HepG2 (cell line): Measurements from ENCODE around the gene RIOK3. TPM values are rescaled to one million over a fixed set of nuclear protein-coding genes. Genes with fewer than 3 reads are reported as not detected.

Experiments
- ASH2L ChIP-seq: fragments of 300-600, 200-600 bp; sonication (generic); IDR thresholded peaks from 2 replicates; pipeline ENCODE4 v1.7.0; 2017; ENCODE audit warnings: low read depth, mild to moderate bottlenecking, moderate library complexity, mixed read lengths, low read length; ENCODE audit not compliant: insufficient read length
- ATF6 ChIP-seq: sonication (generic); formaldehyde crosslinking; conservative IDR thresholded peaks from 2 replicates; pipeline ENCODE4 v1.4.0; 2020; ENCODE audit warnings: missing genetic modification reagents
- MED1 ChIP-seq: sonication (generic); formaldehyde crosslinking; IDR thresholded peaks from 2 replicates; pipeline ENCODE4 v1.4.0; 2020; ENCODE audit warnings: missing genetic modification reagents
- PLRG1 ChIP-seq: fragments of 450-650 bp; conservative IDR thresholded peaks from 2 replicates; pipeline ENCODE4 v1.6.1; 2016
- POLR2AphosphoS5 ChIP-seq: IDR thresholded peaks from 2 replicates; pipeline ENCODE4 v1.6.1; 2012; ENCODE audit warnings: low read depth, low read length
- RAD51 ChIP-seq: fragments of 450-650 bp; IDR thresholded peaks from 2 replicates; pipeline ENCODE4 v1.6.1; 2016; ENCODE audit warnings: borderline replicate concordance
- RFXANK ChIP-seq: IDR thresholded peaks from 2 replicates; pipeline ENCODE4 v1.6.1; 2016
- RXRB ChIP-seq: IDR thresholded peaks from 2 replicates; pipeline ENCODE4 v1.6.1; 2016; ENCODE audit warnings: borderline replicate concordance, missing genetic modification reagents, missing compliant biosample characterization
- SATB2 ChIP-seq: sonication (generic); formaldehyde crosslinking; IDR thresholded peaks from 2 replicates; pipeline ENCODE4 v1.5.0; 2020; ENCODE audit warnings: missing genetic modification reagents
- ZNF17 ChIP-seq: sonication (generic); formaldehyde crosslinking; IDR thresholded peaks from 2 replicates; pipeline ENCODE4 v1.5.0; 2020; ENCODE audit warnings: mild to moderate bottlenecking, missing genetic modification reagents
- ZNF337 ChIP-seq: sonication (generic); formaldehyde crosslinking; IDR thresholded peaks from 2 replicates; pipeline ENCODE4 v1.5.1; 2020; ENCODE audit warnings: missing genetic modification reagents, low read depth, mild to moderate bottlenecking, borderline replicate concordance
- ZNF460 ChIP-seq: sonication (generic); formaldehyde crosslinking; IDR thresholded peaks from 2 replicates; pipeline ENCODE4 v1.5.1; 2020; ENCODE audit warnings: missing genetic modification reagents, mild to moderate bottlenecking, borderline replicate concordance
- ZNF562 ChIP-seq: sonication (generic); formaldehyde crosslinking; IDR thresholded peaks from 2 replicates; pipeline ENCODE4 v1.8.0; 2022; ENCODE audit warnings: missing genetic modification reagents, borderline replicate concordance
- ZNF639 ChIP-seq: conservative IDR thresholded peaks from 2 replicates; pipeline ENCODE4 v1.6.1; 2018; ENCODE audit warnings: missing genetic modification reagents
- polyA plus RNA-seq, 8 experiments: library from polyadenylated mRNA; depleted of rRNA in 3 of 8; stranded (reverse) in 7 of 8; unstranded in 1 of 8; fragments of >200 nt; fragmentation: Illumina TruSeq in 4 of 8; extraction: Trizol in 4 of 8; gene quantifications; 2 replicates each; pipeline versions ENCODE4 v1.2.1 to v1.2.3, GENCODE V29; 2011 to 2016; ENCODE audit warnings: low read depth in 4 of 8, missing spikeins in 1 of 8, mixed read lengths in 1 of 8; ENCODE audit not compliant: insufficient read depth in 1 of 8
- total RNA-seq, 5 experiments: library from RNA; depleted of rRNA; stranded (reverse); fragments of >200 nt; fragmentation: Illumina TruSeq; extraction: Trizol; gene quantifications; 2 replicates each; pipeline ENCODE4 v1.2.3, GENCODE V29; 2016; ENCODE audit warnings: low read depth in 1 of 5
- TF ChIP-seq, protein P1 (sequence below): sonication (generic); formaldehyde crosslinking; IDR thresholded peaks from 2 replicates; pipeline ENCODE4 v1.8.1; 2023; ENCODE audit warnings: mild to moderate bottlenecking, inconsistent platforms, moderate library complexity, missing genetic modification reagents, borderline replicate concordance
- TF ChIP-seq, protein P2 (sequence below): sonication (generic); formaldehyde crosslinking; IDR thresholded peaks from 2 replicates; pipeline ENCODE4 v1.9.0; 2021; ENCODE audit warnings: missing genetic modification reagents, borderline replicate concordance
- TF ChIP-seq, protein P3 (sequence below), 2 experiments: IDR thresholded peaks; 2 replicates each; pipeline ENCODE4 v1.6.1; 2011 to 2012; ENCODE audit warnings: low read length in 2 of 2, borderline replicate concordance in 1 of 2, low read depth in 1 of 2, mild to moderate bottlenecking in 1 of 2, moderate library complexity in 1 of 2

Gene RIOK3
- total and polyA plus RNA-seq, 2 of the 13 experiments (the other 11 are each of a cell fraction or from before 2014, with no cell fraction given), result 26.7 to 36.0 TPM

- TF ChIP-seq, protein P1, sequence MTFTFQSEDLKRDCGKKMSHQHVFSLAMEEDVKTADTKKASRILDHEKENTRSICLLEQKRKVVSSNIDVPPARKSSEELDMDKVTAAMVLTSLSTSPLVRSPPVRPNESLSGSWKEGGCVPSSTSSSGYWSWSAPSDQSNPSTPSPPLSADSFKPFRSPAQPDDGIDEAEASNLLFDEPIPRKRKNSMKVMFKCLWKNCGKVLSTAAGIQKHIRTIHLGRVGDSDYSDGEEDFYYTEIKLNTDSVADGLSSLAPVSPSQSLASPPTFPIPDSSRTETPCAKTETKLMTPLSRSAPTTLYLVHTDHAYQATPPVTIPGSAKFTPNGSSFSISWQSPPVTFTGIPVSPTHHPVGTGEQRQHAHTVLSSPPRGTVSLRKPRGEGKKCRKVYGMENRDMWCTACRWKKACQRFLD, result peak; percentile 26; the same call in 1 of the 2 replicates
- no peak for TF ChIP-seq ZNF639
- TF ChIP-seq, protein P2, sequence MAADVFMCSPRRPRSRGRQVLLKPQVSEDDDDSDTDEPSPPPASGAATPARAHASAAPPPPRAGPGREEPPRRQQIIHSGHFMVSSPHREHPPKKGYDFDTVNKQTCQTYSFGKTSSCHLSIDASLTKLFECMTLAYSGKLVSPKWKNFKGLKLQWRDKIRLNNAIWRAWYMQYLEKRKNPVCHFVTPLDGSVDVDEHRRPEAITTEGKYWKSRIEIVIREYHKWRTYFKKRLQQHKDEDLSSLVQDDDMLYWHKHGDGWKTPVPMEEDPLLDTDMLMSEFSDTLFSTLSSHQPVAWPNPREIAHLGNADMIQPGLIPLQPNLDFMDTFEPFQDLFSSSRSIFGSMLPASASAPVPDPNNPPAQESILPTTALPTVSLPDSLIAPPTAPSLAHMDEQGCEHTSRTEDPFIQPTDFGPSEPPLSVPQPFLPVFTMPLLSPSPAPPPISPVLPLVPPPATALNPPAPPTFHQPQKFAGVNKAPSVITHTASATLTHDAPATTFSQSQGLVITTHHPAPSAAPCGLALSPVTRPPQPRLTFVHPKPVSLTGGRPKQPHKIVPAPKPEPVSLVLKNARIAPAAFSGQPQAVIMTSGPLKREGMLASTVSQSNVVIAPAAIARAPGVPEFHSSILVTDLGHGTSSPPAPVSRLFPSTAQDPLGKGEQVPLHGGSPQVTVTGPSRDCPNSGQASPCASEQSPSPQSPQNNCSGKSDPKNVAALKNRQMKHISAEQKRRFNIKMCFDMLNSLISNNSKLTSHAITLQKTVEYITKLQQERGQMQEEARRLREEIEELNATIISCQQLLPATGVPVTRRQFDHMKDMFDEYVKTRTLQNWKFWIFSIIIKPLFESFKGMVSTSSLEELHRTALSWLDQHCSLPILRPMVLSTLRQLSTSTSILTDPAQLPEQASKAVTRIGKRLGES, result no peak
- TF ChIP-seq RFXANK (CRISPR knock-in tag), result no peak
- TF ChIP-seq ZNF562 (CRISPR knock-in tag), result no peak
- TF ChIP-seq PLRG1, result no peak
- no peak for TF ChIP-seq ZNF17 (CRISPR knock-in tag)
- no peak for TF ChIP-seq ATF6 (CRISPR knock-in tag)
- peak; percentile 65 for TF ChIP-seq ASH2L
- TF ChIP-seq MED1 (CRISPR knock-in tag), result no peak; the same call in 1 of the 2 replicates
- TF ChIP-seq SATB2, result peak; percentile 62; the same call in 1 of the 2 replicates
- TF ChIP-seq ZNF460 (CRISPR knock-in tag), result no peak
- TF ChIP-seq POLR2AphosphoS5, result peak; percentile 88
- TF ChIP-seq RXRB (CRISPR knock-in tag), result no peak
- TF ChIP-seq ZNF337 (CRISPR knock-in tag), result no peak; the same call in 1 of the 2 replicates
- peak; percentile 75; the same call in 1 of the 2 replicates for TF ChIP-seq RAD51
- TF ChIP-seq, protein P3, sequence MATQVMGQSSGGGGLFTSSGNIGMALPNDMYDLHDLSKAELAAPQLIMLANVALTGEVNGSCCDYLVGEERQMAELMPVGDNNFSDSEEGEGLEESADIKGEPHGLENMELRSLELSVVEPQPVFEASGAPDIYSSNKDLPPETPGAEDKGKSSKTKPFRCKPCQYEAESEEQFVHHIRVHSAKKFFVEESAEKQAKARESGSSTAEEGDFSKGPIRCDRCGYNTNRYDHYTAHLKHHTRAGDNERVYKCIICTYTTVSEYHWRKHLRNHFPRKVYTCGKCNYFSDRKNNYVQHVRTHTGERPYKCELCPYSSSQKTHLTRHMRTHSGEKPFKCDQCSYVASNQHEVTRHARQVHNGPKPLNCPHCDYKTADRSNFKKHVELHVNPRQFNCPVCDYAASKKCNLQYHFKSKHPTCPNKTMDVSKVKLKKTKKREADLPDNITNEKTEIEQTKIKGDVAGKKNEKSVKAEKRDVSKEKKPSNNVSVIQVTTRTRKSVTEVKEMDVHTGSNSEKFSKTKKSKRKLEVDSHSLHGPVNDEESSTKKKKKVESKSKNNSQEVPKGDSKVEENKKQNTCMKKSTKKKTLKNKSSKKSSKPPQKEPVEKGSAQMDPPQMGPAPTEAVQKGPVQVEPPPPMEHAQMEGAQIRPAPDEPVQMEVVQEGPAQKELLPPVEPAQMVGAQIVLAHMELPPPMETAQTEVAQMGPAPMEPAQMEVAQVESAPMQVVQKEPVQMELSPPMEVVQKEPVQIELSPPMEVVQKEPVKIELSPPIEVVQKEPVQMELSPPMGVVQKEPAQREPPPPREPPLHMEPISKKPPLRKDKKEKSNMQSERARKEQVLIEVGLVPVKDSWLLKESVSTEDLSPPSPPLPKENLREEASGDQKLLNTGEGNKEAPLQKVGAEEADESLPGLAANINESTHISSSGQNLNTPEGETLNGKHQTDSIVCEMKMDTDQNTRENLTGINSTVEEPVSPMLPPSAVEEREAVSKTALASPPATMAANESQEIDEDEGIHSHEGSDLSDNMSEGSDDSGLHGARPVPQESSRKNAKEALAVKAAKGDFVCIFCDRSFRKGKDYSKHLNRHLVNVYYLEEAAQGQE (IDR thresholded peaks at IDR 0.05; ENCODE audit: borderline replicate concordance in 1 of 2, low read depth in 1 of 2, low read length in 2 of 2), result no peak
These were observed 50.2 kb downstream of the RIOK3 start, which contains the start of gene RMC1 (continued) for GRCh38 chr18:23503038-23503962.
